WTC11 (cell line): ENCODE results near the gene MFGE8.

Experiments used
- GABPB1 ChIP-seq: sonication (generic); formaldehyde crosslinking; IDR thresholded peaks from 2 replicates; pipeline ENCODE4 v1.8.1; 2023; ENCODE audit warnings: mild to moderate bottlenecking, missing genetic modification reagents
- HMGXB4 ChIP-seq: sonication (generic); formaldehyde crosslinking; IDR thresholded peaks from 2 replicates; pipeline ENCODE4 v1.8.1; 2023; ENCODE audit warnings: mild to moderate bottlenecking, moderate library complexity, missing genetic modification reagents
- NR3C1 ChIP-seq: sonication (generic); formaldehyde crosslinking; conservative IDR thresholded peaks from 2 replicates; pipeline ENCODE4 v1.8.1; 2023; ENCODE audit warnings: low read depth, mild to moderate bottlenecking, missing genetic modification reagents
- ZNF317 ChIP-seq: sonication (generic); formaldehyde crosslinking; IDR thresholded peaks from 2 replicates; pipeline ENCODE4 v1.8.1; 2023; ENCODE audit warnings: low read depth, mild to moderate bottlenecking, moderate library complexity, missing genetic modification reagents, borderline replicate concordance
- TF ChIP-seq, protein P1 (sequence below): fragments of 200-600 bp; IDR thresholded peaks from 2 replicates; pipeline ENCODE4 v1.8.0; 2022; ENCODE audit warnings: antibody characterized with exemption
- TF ChIP-seq, protein P2 (sequence below): sonication (generic); formaldehyde crosslinking; IDR thresholded peaks from 2 replicates; pipeline ENCODE4 v1.8.0; 2022; ENCODE audit warnings: mild to moderate bottlenecking, missing genetic modification reagents
- TF ChIP-seq, protein P3 (sequence below): sonication (generic); formaldehyde crosslinking; IDR thresholded peaks from 2 replicates; pipeline ENCODE4 v1.8.1; 2022; ENCODE audit warnings: mild to moderate bottlenecking, moderate library complexity, missing genetic modification reagents

GRCh38 chr15:88908697-88909621 lies 4.2 kb downstream of the MFGE8 start:
- TF ChIP-seq NR3C1 (CRISPR knock-in tag) = no peak
- TF ChIP-seq, protein P1, sequence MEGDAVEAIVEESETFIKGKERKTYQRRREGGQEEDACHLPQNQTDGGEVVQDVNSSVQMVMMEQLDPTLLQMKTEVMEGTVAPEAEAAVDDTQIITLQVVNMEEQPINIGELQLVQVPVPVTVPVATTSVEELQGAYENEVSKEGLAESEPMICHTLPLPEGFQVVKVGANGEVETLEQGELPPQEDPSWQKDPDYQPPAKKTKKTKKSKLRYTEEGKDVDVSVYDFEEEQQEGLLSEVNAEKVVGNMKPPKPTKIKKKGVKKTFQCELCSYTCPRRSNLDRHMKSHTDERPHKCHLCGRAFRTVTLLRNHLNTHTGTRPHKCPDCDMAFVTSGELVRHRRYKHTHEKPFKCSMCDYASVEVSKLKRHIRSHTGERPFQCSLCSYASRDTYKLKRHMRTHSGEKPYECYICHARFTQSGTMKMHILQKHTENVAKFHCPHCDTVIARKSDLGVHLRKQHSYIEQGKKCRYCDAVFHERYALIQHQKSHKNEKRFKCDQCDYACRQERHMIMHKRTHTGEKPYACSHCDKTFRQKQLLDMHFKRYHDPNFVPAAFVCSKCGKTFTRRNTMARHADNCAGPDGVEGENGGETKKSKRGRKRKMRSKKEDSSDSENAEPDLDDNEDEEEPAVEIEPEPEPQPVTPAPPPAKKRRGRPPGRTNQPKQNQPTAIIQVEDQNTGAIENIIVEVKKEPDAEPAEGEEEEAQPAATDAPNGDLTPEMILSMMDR = no peak
- TF ChIP-seq, protein P2, sequence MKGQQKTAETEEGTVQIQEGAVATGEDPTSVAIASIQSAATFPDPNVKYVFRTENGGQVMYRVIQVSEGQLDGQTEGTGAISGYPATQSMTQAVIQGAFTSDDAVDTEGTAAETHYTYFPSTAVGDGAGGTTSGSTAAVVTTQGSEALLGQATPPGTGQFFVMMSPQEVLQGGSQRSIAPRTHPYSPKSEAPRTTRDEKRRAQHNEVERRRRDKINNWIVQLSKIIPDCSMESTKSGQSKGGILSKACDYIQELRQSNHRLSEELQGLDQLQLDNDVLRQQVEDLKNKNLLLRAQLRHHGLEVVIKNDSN (CRISPR knock-in tag) = no peak
- no peak for TF ChIP-seq ZNF317
- TF ChIP-seq, protein P3, sequence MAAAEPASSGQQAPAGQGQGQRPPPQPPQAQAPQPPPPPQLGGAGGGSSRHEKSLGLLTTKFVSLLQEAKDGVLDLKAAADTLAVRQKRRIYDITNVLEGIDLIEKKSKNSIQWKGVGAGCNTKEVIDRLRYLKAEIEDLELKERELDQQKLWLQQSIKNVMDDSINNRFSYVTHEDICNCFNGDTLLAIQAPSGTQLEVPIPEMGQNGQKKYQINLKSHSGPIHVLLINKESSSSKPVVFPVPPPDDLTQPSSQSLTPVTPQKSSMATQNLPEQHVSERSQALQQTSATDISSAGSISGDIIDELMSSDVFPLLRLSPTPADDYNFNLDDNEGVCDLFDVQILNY (CRISPR knock-in tag) = no peak
- TF ChIP-seq HMGXB4 = no peak
- no peak for TF ChIP-seq GABPB1
